Hepatocyte (in vitro differentiated cells): ENCODE measurements around the gene ATXN1. TPM values are rescaled to one million over a fixed set of nuclear protein-coding genes. Genes with fewer than 3 reads are reported as not detected.

Experiments used
- DNase-seq: peaks from one replicate; pipeline ENCODE4 v3.0.0-alpha.2; 2016; ENCODE audit warnings: low spot score
- H2AFZ ChIP-seq: fragments of 200-600 bp; sonication (generic); 2 replicates; pipeline ENCODE4 v1.6.0; 2016; ENCODE audit warnings: antibody characterized with exemption, mild to moderate bottlenecking
- H3K27ac ChIP-seq: fragments of 200-600 bp; sonication (generic); 2 replicates; pipeline ENCODE4 v1.5.1; 2016; ENCODE audit warnings: mild to moderate bottlenecking
- H3K27me3 ChIP-seq: fragments of 200-600 bp; sonication (generic); 2 replicates; pipeline ENCODE4 v1.6.1; 2016
- H3K36me3 ChIP-seq: fragments of 200-600 bp; sonication (generic); replicated peaks from 2 replicates; pipeline ENCODE4 v1.5.1; 2016; ENCODE audit warnings: low read depth; ENCODE audit not compliant: insufficient read depth
- H3K4me1 ChIP-seq: fragments of 200-600 bp; sonication (generic); 2 replicates; pipeline ENCODE4 v1.5.1; 2016; ENCODE audit warnings: mild to moderate bottlenecking, moderate library complexity; ENCODE audit not compliant: insufficient read depth
- H3K4me2 ChIP-seq: fragments of 200-600 bp; sonication (generic); 2 replicates; pipeline ENCODE4 v1.6.0; 2016
- H3K4me3 ChIP-seq: fragments of 200-600 bp; sonication (generic); 2 replicates; pipeline ENCODE4 v1.5.1; 2016; ENCODE audit warnings: mild to moderate bottlenecking
- H3K79me2 ChIP-seq: fragments of 200-600 bp; sonication (generic); 2 replicates; pipeline ENCODE4 v1.6.0; 2017; ENCODE audit warnings: mild to moderate bottlenecking
- H3K9me2 ChIP-seq: fragments of 200-600 bp; sonication (generic); replicated peaks from 2 replicates; pipeline ENCODE4 v1.6.0; 2017; ENCODE audit warnings: mild to moderate bottlenecking; ENCODE audit not compliant: insufficient read depth
- H3K9me3 ChIP-seq: fragments of 200-600 bp; sonication (generic); 2 replicates; pipeline ENCODE4 v1.5.1; 2016; ENCODE audit warnings: low read depth, mild to moderate bottlenecking
- H4K20me1 ChIP-seq: fragments of 200-600 bp; sonication (generic); 2 replicates; pipeline ENCODE4 v1.6.0; 2016; ENCODE audit warnings: mild to moderate bottlenecking; ENCODE audit not compliant: insufficient read depth, poor library complexity, severe bottlenecking
- EZH2 ChIP-seq: fragments of 200-600 bp; sonication (generic); IDR thresholded peaks from 2 replicates; pipeline ENCODE4 v1.6.1; 2016; ENCODE audit warnings: antibody characterized with exemption, mild to moderate bottlenecking, borderline replicate concordance
- EZH2phosphoT487 ChIP-seq: fragments of 200-600 bp; sonication (generic); IDR thresholded peaks from one replicate; pipeline ENCODE4 v1.6.1; 2018; ENCODE audit warnings: antibody characterized with exemption, mild to moderate bottlenecking, low read depth, moderate library complexity; ENCODE audit not compliant: unreplicated experiment, severe bottlenecking
- WGBS: methylation state at CpG from one replicate; pipeline ENCODE4 v1.1.6; 2016; ENCODE audit warnings: low lambda C conversion rate; ENCODE audit errors: missing lambda C conversion rate; 5-methylcytosine and 5-hydroxymethylcytosine counted together
- polyA plus RNA-seq: library from polyadenylated mRNA; unstranded; fragments of >200 nt; fragmentation: Nextera tagmentation; extraction: Ambion mirVana; gene quantifications from 2 replicates; pipeline ENCODE4 v1.2.1, GENCODE V29; 2016
- total RNA-seq: library from RNA; depleted of rRNA; stranded (reverse); fragments of >200 nt; gene quantifications from 2 replicates; pipeline ENCODE4 v1.2.3, GENCODE V29; 2014
- TF ChIP-seq, protein P1 (sequence below): fragments of 200-600 bp; sonication (generic); IDR thresholded peaks from 2 replicates; pipeline ENCODE4 v1.5.1; 2016; ENCODE audit warnings: antibody characterized with exemption, mild to moderate bottlenecking; ENCODE audit not compliant: poor library complexity

ATXN1 gene
- total and polyA plus RNA-seq, 2 experiments from 2014 or later: 14.7 to 32.6 TPM

DNA sequence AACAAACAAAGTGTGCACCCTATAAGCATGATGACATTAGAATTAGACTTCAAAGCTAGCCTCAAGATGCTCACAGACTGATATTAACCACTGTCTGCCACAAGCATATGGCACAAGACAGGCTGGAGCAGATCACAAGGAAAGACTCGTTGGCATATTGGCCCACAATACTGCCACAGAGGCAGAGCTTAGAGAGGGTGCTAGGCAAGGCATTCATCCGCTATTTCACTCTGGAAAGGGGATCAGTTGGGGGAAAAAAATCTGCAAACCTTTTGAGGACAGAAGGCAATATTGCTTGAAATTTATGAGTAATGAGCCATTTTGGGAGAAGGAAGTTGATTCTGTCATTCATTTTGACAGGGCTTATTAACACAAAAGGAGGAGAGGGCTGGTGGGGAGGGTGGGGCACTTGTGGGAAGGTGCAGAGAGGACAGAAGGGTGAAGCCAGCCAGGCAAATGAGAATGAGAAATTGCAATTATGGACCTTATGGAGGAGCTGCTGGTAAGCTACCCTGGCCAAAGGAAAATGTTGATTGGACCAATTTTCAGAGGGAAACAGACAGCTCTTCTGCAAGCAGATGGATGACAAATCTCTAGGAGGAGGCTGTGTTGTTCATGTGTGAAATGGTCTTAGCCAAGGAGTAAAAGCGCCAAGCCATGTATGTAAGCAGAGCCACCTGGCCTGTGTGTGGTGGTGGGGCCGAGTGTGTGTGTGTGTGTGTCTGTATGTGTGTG is 335.2 kb downstream of the ATXN1 start:
- no peaks in the 10 kb centered on the region for H3K9me3 ChIP-seq
- TF ChIP-seq, protein P1, sequence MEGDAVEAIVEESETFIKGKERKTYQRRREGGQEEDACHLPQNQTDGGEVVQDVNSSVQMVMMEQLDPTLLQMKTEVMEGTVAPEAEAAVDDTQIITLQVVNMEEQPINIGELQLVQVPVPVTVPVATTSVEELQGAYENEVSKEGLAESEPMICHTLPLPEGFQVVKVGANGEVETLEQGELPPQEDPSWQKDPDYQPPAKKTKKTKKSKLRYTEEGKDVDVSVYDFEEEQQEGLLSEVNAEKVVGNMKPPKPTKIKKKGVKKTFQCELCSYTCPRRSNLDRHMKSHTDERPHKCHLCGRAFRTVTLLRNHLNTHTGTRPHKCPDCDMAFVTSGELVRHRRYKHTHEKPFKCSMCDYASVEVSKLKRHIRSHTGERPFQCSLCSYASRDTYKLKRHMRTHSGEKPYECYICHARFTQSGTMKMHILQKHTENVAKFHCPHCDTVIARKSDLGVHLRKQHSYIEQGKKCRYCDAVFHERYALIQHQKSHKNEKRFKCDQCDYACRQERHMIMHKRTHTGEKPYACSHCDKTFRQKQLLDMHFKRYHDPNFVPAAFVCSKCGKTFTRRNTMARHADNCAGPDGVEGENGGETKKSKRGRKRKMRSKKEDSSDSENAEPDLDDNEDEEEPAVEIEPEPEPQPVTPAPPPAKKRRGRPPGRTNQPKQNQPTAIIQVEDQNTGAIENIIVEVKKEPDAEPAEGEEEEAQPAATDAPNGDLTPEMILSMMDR: no peak
- TF ChIP-seq EZH2phosphoT487 (no peak), EZH2 (no peak)
- 94% methylated on average over 4 of the region's 4 CpGs for WGBS
- H3K27me3 ChIP-seq: no peaks in the 10 kb centered on the region
- H4K20me1 ChIP-seq: no peaks in the 10 kb centered on the region
- no peak overlapping the region for H3K4me3 ChIP-seq
- no peaks in the 10 kb centered on the region for H3K36me3 ChIP-seq
- H3K79me2 ChIP-seq: no peaks in the 10 kb centered on the region
- no peaks in the 10 kb centered on the region for H3K9me2 ChIP-seq
- peaks cover 18% of the 10 kb centered on the region for H3K4me1 ChIP-seq
- no peak for DNase-seq
- H2AFZ ChIP-seq: no peak overlapping the region
- no peak overlapping the region for H3K4me2 ChIP-seq
- H3K27ac ChIP-seq: no peak overlapping the region

DNA sequence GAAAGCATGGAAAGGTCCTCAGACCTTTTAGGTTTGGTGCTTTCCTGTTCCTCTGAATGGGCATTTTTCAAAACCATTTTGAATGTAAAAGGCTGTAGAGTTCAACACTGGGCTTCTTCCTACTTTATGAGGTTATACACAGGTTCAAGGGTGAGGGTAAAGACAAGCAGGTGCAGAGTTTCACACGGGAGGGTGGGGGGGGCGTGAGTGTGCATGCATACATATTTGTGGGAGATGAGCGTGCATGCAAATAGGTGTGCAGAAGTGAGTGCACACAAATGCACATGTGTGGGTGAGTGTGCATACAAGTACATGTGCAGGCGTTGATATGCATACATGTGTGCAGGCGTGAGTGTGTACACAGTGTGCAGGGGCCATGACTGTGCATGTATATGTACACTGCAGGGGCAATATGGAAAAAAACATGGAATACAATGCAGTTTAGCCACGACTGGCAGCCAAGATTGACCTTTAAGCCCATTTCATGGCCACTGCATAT is 339.7 kb downstream of the ATXN1 start:
- H3K9me2 ChIP-seq: no peaks in the 10 kb centered on the region
- no peak for DNase-seq
- no peak overlapping the region for H3K4me3 ChIP-seq
- no peaks in the 10 kb centered on the region for H3K79me2 ChIP-seq
- peak overlapping the region; percentile 76 for H3K27ac ChIP-seq
- 80% methylated on average over 6 of the region's 6 CpGs for WGBS
- H3K4me1 ChIP-seq: peaks cover 12% of the 10 kb centered on the region
- H4K20me1 ChIP-seq: no peaks in the 10 kb centered on the region
- H3K4me2 ChIP-seq: peak overlapping the region; percentile 46
- no peaks in the 10 kb centered on the region for H3K36me3 ChIP-seq
- no peak overlapping the region for H2AFZ ChIP-seq
- no peak for TF ChIP-seq EZH2phosphoT487
- TF ChIP-seq, protein P1: no peak
- TF ChIP-seq EZH2: no peak
- no peaks in the 10 kb centered on the region for H3K27me3 ChIP-seq
- H3K9me3 ChIP-seq: no peaks in the 10 kb centered on the region

DNA sequence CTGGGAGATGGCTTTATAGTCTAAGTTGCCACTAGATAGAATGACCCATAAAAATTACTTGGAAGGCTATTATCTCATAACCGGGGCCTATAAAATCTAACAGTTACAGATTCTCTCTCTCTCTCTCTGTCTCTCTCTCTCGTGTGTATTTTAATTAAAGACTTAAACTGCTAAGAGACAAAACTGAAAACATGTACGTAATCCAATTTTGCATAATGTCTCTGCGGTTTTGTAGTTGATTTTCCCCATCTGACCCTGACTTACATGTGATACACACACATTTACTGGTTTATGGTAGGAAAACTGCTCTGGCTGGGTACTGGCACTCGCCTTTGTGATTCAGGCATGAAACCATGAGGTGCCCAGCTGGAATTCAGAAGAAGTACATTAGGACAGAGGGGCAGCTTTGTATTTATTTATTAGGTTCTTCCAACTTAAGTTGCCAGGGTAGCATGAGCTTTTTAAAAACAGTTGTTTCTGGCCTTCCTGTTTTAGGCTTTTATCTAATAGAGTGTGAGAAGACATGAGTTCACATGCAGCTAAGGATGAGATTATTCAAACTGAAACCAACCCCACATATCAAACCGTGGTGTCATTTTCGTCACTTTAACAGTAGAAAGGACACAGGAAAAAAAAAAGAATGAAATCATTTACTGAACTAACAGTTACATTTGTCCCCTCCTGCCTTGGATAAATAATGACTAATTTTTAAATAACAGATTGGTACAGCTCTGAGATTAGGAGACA is 340.4 kb downstream of the ATXN1 start:
- Histone ChIP-seq H3K4me3 (no peak overlapping the region), H3K27me3 (no peaks in the 10 kb centered on the region), H3K36me3 (no peaks in the 10 kb centered on the region), H3K4me1 (peaks cover 12% of the 10 kb centered on the region), H3K9me2 (no peaks in the 10 kb centered on the region), H3K79me2 (no peaks in the 10 kb centered on the region), H3K27ac (peak overlapping the region; percentile 76), H2AFZ (no peak overlapping the region), H3K4me2 (peak overlapping the region; percentile 46), H3K9me3 (no peaks in the 10 kb centered on the region), H4K20me1 (no peaks in the 10 kb centered on the region)
- WGBS: 53% methylated on average over 7 of the region's 7 CpGs
- TF ChIP-seq EZH2phosphoT487 (no peak), EZH2 (no peak)
- TF ChIP-seq, protein P1: no peak
- DNase-seq: peak; percentile 33
